Measurements from ENCODE around the gene MRPL58.

Gene MRPL58

DNA sequence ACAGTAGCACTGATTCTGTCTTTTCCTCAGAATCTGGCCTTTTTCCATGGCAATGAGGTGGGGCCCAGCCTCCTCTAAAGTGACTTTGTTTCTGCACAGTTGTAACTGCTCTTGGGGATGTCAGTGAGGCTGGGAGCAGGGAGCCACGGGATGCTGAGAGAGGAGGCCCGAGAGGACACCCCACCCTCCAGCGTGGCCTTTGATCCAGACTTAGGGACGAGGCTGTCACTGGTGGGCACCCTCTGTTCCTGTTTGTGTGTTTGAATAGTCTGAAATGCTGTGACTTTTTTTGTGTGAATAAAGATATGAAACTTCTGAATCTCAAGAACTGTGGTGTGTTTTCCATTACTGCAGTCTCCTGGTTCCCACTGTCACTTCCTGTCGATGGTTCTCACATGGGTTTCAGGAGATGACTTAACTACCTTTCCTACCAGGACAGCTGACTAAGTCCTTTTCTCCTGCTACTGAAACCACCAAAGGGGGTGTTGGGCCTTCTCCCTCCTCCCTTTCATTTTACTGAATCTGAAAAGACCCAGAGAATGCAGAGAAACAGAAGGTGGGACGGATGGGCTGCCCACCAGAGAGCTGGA is 53.2 kb downstream of the MRPL58 start:
- Histone ChIP-seq H3K27ac (ENCODE audit: low read depth, low read length) (no peak overlapping the region), H3K9ac (ENCODE audit: low read length) (no peak overlapping the region), H3K4me3 (ENCODE audit: low read depth, low read length) (no peak overlapping the region), H3K4me1 (ENCODE audit: control insufficient read depth, insufficient read depth, low read length) (no peaks in the 10 kb centered on the region), H3K9me3 (ENCODE audit: control insufficient read depth, insufficient read depth, low read depth, low read length) (no peaks in the 10 kb centered on the region), H3K36me3 (ENCODE audit: control insufficient read depth, insufficient read depth, low read length) (peaks cover 50% of the 10 kb centered on the region), H3K27me3 (ENCODE audit: control insufficient read depth, insufficient read depth, low read length) (no peaks in the 10 kb centered on the region)

DNA sequence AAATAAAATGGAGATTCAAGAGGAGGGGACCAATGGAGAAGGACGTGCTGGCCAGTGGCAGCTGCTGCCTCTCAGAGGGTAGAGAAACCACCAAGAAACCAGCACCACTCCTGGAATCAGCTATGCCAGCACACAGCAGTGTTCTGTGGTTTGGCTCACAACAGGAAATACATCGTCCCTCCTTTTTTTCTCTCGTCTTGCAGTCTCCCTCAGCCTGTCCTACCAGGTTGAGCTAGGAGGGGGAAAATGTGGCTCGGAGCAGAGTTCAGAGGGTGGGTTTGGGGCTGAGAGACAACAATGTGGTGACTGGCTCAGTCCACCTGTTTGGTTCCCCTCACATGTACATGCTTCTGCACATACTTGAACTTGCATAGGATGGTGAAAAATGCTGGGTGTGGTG is 55.4 kb downstream of the MRPL58 start:
- Histone ChIP-seq H3K27ac (ENCODE audit: low read depth, low read length) (no peak overlapping the region), H3K4me1 (ENCODE audit: control insufficient read depth, insufficient read depth, low read length) (no peaks in the 10 kb centered on the region), H3K27me3 (ENCODE audit: control insufficient read depth, insufficient read depth, low read length) (no peaks in the 10 kb centered on the region), H3K9me3 (ENCODE audit: control insufficient read depth, insufficient read depth, low read depth, low read length) (no peaks in the 10 kb centered on the region), H3K9ac (ENCODE audit: low read length) (no peak overlapping the region), H3K4me3 (ENCODE audit: low read depth, low read length) (no peak overlapping the region), H3K36me3 (ENCODE audit: control insufficient read depth, insufficient read depth, low read length) (peaks cover 28% of the 10 kb centered on the region)

GRCh38 chr17:75068750-75069149 is 56.3 kb downstream of the MRPL58 start:
- Histone ChIP-seq H3K4me3 (ENCODE audit: low read depth, low read length) (no peak overlapping the region), H3K9ac (ENCODE audit: low read length) (no peak overlapping the region), H3K36me3 (ENCODE audit: control insufficient read depth, insufficient read depth, low read length) (peaks cover 19% of the 10 kb centered on the region), H3K27me3 (ENCODE audit: control insufficient read depth, insufficient read depth, low read length) (no peaks in the 10 kb centered on the region), H3K4me1 (ENCODE audit: control insufficient read depth, insufficient read depth, low read length) (no peaks in the 10 kb centered on the region), H3K27ac (ENCODE audit: low read depth, low read length) (no peak overlapping the region), H3K9me3 (ENCODE audit: control insufficient read depth, insufficient read depth, low read depth, low read length) (no peaks in the 10 kb centered on the region)

GRCh38 chr17:75069783-75070182 is 57.3 kb downstream of the MRPL58 start:
- H3K9me3 ChIP-seq (ENCODE audit: control insufficient read depth, insufficient read depth, low read depth, low read length) = no peaks in the 10 kb centered on the region
- no peak overlapping the region for H3K9ac ChIP-seq (ENCODE audit: low read length)
- no peaks in the 10 kb centered on the region for H3K27me3 ChIP-seq (ENCODE audit: control insufficient read depth, insufficient read depth, low read length)
- H3K27ac ChIP-seq (ENCODE audit: low read depth, low read length) = no peak overlapping the region
- H3K36me3 ChIP-seq (ENCODE audit: control insufficient read depth, insufficient read depth, low read length) = peaks cover 9% of the 10 kb centered on the region
- no peaks in the 10 kb centered on the region for H3K4me1 ChIP-seq (ENCODE audit: control insufficient read depth, insufficient read depth, low read length)
- H3K4me3 ChIP-seq (ENCODE audit: low read depth, low read length) = no peak overlapping the region

Data from HUES6 (cell line).